ENCODE measurements around the gene OR8U1. TPM values are rescaled to one million over a fixed set of nuclear protein-coding genes. Genes with fewer than 3 reads are reported as not detected.
"Not testable (repeated sequence)": the region's sequence is repeated elsewhere in the genome, so short reads cannot be mapped to it uniquely, and the experiment has no call there.

The OR8U1 gene
- total RNA-seq, 4 donors from 2014 or later: not detected

- H3K4me1 ChIP-seq: no peaks in the 10 kb centered on the region
- in situ Hi-C loops (cut with MboI; ENCODE audit: low pct_ligation_motif_present in 1 of 4, low pct_unique_long_range_greater_than_20kb in 1 of 4, low sequenced_read_pairs in 3 of 4) (no loop called here), intact Hi-C loops (cut with DNase I; ENCODE audit: low total_unique reads) (no loop called here)
- no peak for TF ChIP-seq POLR2A (IDR thresholded peaks at IDR 0.05)
- H3K9me3 ChIP-seq: no peaks in the 10 kb centered on the region
- H3K4me3 ChIP-seq: no peak overlapping the region
- no peaks in the 10 kb centered on the region for H3K36me3 ChIP-seq
- H3K27ac ChIP-seq: no peak overlapping the region
- no peaks in the 10 kb centered on the region for H3K27me3 ChIP-seq
- WGBS, 2 donors (ENCODE audit: low coverage in 1 of 2): 50 to 61% methylated on average over 2 to 3 of the region's 3 CpGs
- no peak for DNase-seq
These were observed 20.6 kb downstream of the OR8U1 start for GRCh38 chr11:56396047-56396446.

- H3K4me3 ChIP-seq; H3K27ac ChIP-seq; DNase-seq; H3K27me3 ChIP-seq; H3K4me1 ChIP-seq; H3K36me3 ChIP-seq; intact Hi-C loops (cut with DNase I; ENCODE audit: low total_unique reads); in situ Hi-C loops (cut with MboI; ENCODE audit: low pct_ligation_motif_present in 1 of 4, low pct_unique_long_range_greater_than_20kb in 1 of 4, low sequenced_read_pairs in 3 of 4); H3K9me3 ChIP-seq: not testable (repeated sequence)
- WGBS, 2 donors (ENCODE audit: low coverage in 1 of 2): 89% methylated on average over 17 of the region's 27 CpGs; no CpG with 5 or more reads in 1 of the 2 donors
These were observed 26.5 kb downstream of the OR8U1 start for GRCh38 chr11:56401858-56402461.

GRCh38 chr11:56404393-56404792 is 29.0 kb downstream of the OR8U1 start:
- Histone ChIP-seq H3K9me3 (no peaks in the 10 kb centered on the region), H3K4me3 (no peak overlapping the region), H3K36me3 (no peaks in the 10 kb centered on the region), H3K4me1 (no peaks in the 10 kb centered on the region), H3K27me3 (no peaks in the 10 kb centered on the region), H3K27ac (no peak overlapping the region)
- no peak for DNase-seq
- in situ Hi-C loops (cut with MboI; ENCODE audit: low pct_ligation_motif_present in 1 of 4, low pct_unique_long_range_greater_than_20kb in 1 of 4, low sequenced_read_pairs in 3 of 4): no loop called here
- intact Hi-C loops (cut with DNase I; ENCODE audit: low total_unique reads): no loop called here
- WGBS, 2 donors (ENCODE audit: low coverage in 1 of 2): 49 to 83% methylated on average over 2 of the region's 2 CpGs
- TF ChIP-seq EP300 (IDR thresholded peaks at IDR 0.05; ENCODE audit: low read depth) (no peak), POLR2A (IDR thresholded peaks at IDR 0.05) (no peak), POLR2AphosphoS5 (IDR thresholded peaks at IDR 0.05) (no peak), CTCF (IDR thresholded peaks at IDR 0.05) (no peak)

- H3K36me3 ChIP-seq: no peaks in the 10 kb centered on the region
- in situ Hi-C loops (cut with MboI; ENCODE audit: low pct_ligation_motif_present in 1 of 4, low pct_unique_long_range_greater_than_20kb in 1 of 4, low sequenced_read_pairs in 3 of 4): no loop called here
- intact Hi-C loops (cut with DNase I; ENCODE audit: low total_unique reads): no loop called here
- no peaks in the 10 kb centered on the region for H3K4me1 ChIP-seq
- H3K27ac ChIP-seq: no peak overlapping the region
- no peaks in the 10 kb centered on the region for H3K27me3 ChIP-seq
- DNase-seq: no peak
- H3K9me3 ChIP-seq: no peaks in the 10 kb centered on the region
- no peak overlapping the region for H3K4me3 ChIP-seq
- TF ChIP-seq POLR2A (IDR thresholded peaks at IDR 0.05) (no peak), POLR2AphosphoS5 (IDR thresholded peaks at IDR 0.05) (no peak), CTCF (IDR thresholded peaks at IDR 0.05) (no peak), EP300 (IDR thresholded peaks at IDR 0.05; ENCODE audit: low read depth) (no peak)
These were observed 35.4 kb downstream of the OR8U1 start for GRCh38 chr11:56410801-56411200.

GRCh38 chr11:56412396-56412795 is 37.0 kb downstream of the OR8U1 start, which contains the start of gene OR5AL1:
Gene OR5AL1 (plus strand): TSS chr11:56412696.
- Histone ChIP-seq H3K27ac (no peak within 1 kb of the TSS), H3K4me3 (no peak within 1 kb of the TSS), H3K4me1 (no peaks in the 10 kb centered on the region), H3K9me3 (no peaks in the 10 kb centered on the region), H3K36me3 (no peaks in the 10 kb centered on the region), H3K27me3 (no peaks in the 10 kb centered on the region)
- TF ChIP-seq POLR2AphosphoS5 (IDR thresholded peaks at IDR 0.05): no peak
- TF ChIP-seq CTCF (IDR thresholded peaks at IDR 0.05): no peak
- no peak for TF ChIP-seq EP300 (IDR thresholded peaks at IDR 0.05; ENCODE audit: low read depth)
- no peak for TF ChIP-seq POLR2A (IDR thresholded peaks at IDR 0.05)
- DNase-seq: no peak
- 71 to 83% methylated on average over 1 of the region's 1 CpG for WGBS, 2 donors (ENCODE audit: low coverage in 1 of 2)
- in situ Hi-C loops (cut with MboI; ENCODE audit: low pct_ligation_motif_present in 1 of 4, low pct_unique_long_range_greater_than_20kb in 1 of 4, low sequenced_read_pairs in 3 of 4): no loop called here
- intact Hi-C loops (cut with DNase I; ENCODE audit: low total_unique reads): no loop called here

Other genes starting within 250 kb of the OR8U1 start
- not detected for gene OR8J3, start 235.4 kb upstream of the OR8U1 start, total RNA-seq
- not detected for gene OR8K5, start 215.3 kb upstream of the OR8U1 start, total RNA-seq
- gene OR5J2, start 199.0 kb upstream of the OR8U1 start, total RNA-seq: not detected
- gene OR5T2, start 141.4 kb upstream of the OR8U1 start, total RNA-seq: not detected
- gene OR5T3, start 123.4 kb upstream of the OR8U1 start, total RNA-seq: not detected
- not detected for gene OR5T1, start 101.5 kb upstream of the OR8U1 start, total RNA-seq
- not detected for gene OR8H1, start 83.4 kb upstream of the OR8U1 start, total RNA-seq
- gene OR8K3, start 60.5 kb upstream of the OR8U1 start, total RNA-seq: not detected
- gene OR8K1, start 29.6 kb upstream of the OR8U1 start, total RNA-seq: not detected
- gene OR8J1, start 21.3 kb upstream of the OR8U1 start, total RNA-seq: not detected
- gene OR5AL1, start 37.1 kb downstream of the OR8U1 start, total RNA-seq: not detected
- not detected for gene OR5M3, start 97.7 kb downstream of the OR8U1 start, total RNA-seq
- not detected for gene OR5M8, start 115.7 kb downstream of the OR8U1 start, total RNA-seq
- not detected for gene OR5M11, start 167.6 kb downstream of the OR8U1 start, total RNA-seq
- not detected for gene OR5M10, start 202.1 kb downstream of the OR8U1 start, total RNA-seq
- not detected for gene OR5M1, start 239.2 kb downstream of the OR8U1 start, total RNA-seq

Data from transverse colon (tissue), 4 donors.